Measurements from ENCODE around the gene NDST3. TPM values are rescaled to one million over a fixed set of nuclear protein-coding genes. Genes with fewer than 3 reads are reported as not detected.

NDST3 gene
- total RNA-seq, 4 donors from 2014 or later = 0.25 TPM; not detected in 3

GRCh38 chr4:118033148-118034052 lies 886 bp upstream of the NDST3 start:
- TF ChIP-seq CTCF (IDR thresholded peaks at IDR 0.05) = no peak
- no peak for TF ChIP-seq POLR2A (IDR thresholded peaks at IDR 0.05)
- peak in 1 of 2 donors; percentile 83 for DNase-seq (ENCODE audit: low spot score in 2 of 2)
- intact Hi-C loops (cut with DNase I; ENCODE audit: low total_unique reads) = no loop called here
- 1% methylated on average over 20 to 64 of the region's 100 CpGs for WGBS, 2 donors
- H3K4me3 ChIP-seq (ENCODE audit: low read depth, poor library complexity, severe bottlenecking) = no peak overlapping the region

- intact Hi-C loops (cut with DNase I; ENCODE audit: low total_unique reads) = no loop called here
- no peak for DNase-seq (ENCODE audit: low spot score in 2 of 2)
- no peak for TF ChIP-seq CTCF (IDR thresholded peaks at IDR 0.05)
- no peak for TF ChIP-seq POLR2A (IDR thresholded peaks at IDR 0.05)
- 81 to 82% methylated on average over 1 of the region's 1 CpG for WGBS, 2 donors
- H3K4me3 ChIP-seq (ENCODE audit: low read depth, poor library complexity, severe bottlenecking) = no peak overlapping the region
Observed at GRCh38 chr4:118035309-118035708, 1.0 kb downstream of the NDST3 start.

GRCh38 chr4:118036336-118036735 lies 2.0 kb downstream of the NDST3 start:
- TF ChIP-seq CTCF (IDR thresholded peaks at IDR 0.05) (no peak), POLR2A (IDR thresholded peaks at IDR 0.05) (no peak)
- WGBS, 2 donors = 63 to 64% methylated on average over 2 of the region's 2 CpGs
- H3K4me3 ChIP-seq (ENCODE audit: low read depth, poor library complexity, severe bottlenecking) = no peak overlapping the region
- intact Hi-C loops (cut with DNase I; ENCODE audit: low total_unique reads) = no loop called here
- DNase-seq (ENCODE audit: low spot score in 2 of 2) = no peak

- intact Hi-C loops (cut with DNase I; ENCODE audit: low total_unique reads) = no loop called here
- no peak for TF ChIP-seq POLR2A (IDR thresholded peaks at IDR 0.05)
- no peak for TF ChIP-seq CTCF (IDR thresholded peaks at IDR 0.05)
- DNase-seq (ENCODE audit: low spot score in 2 of 2) = no peak
- 95 to 100% methylated on average over 1 of the region's 1 CpG for WGBS, 2 donors
- no peak overlapping the region for H3K4me3 ChIP-seq (ENCODE audit: low read depth, poor library complexity, severe bottlenecking)
Observed at GRCh38 chr4:118037955-118038354, 3.7 kb downstream of the NDST3 start.

- H3K4me3 ChIP-seq (ENCODE audit: low read depth, poor library complexity, severe bottlenecking) = no peak overlapping the region
- no peak for DNase-seq (ENCODE audit: low spot score in 2 of 2)
- intact Hi-C loops (cut with DNase I; ENCODE audit: low total_unique reads) = no loop called here
- TF ChIP-seq CTCF (IDR thresholded peaks at IDR 0.05) (no peak), POLR2A (IDR thresholded peaks at IDR 0.05) (no peak)
- 70 to 72% methylated on average over 2 of the region's 2 CpGs for WGBS, 2 donors
Observed at GRCh38 chr4:118046323-118046722, 12.0 kb downstream of the NDST3 start.
